ENCODE measurements around the gene GSC2.

The GSC2 gene

DNA sequence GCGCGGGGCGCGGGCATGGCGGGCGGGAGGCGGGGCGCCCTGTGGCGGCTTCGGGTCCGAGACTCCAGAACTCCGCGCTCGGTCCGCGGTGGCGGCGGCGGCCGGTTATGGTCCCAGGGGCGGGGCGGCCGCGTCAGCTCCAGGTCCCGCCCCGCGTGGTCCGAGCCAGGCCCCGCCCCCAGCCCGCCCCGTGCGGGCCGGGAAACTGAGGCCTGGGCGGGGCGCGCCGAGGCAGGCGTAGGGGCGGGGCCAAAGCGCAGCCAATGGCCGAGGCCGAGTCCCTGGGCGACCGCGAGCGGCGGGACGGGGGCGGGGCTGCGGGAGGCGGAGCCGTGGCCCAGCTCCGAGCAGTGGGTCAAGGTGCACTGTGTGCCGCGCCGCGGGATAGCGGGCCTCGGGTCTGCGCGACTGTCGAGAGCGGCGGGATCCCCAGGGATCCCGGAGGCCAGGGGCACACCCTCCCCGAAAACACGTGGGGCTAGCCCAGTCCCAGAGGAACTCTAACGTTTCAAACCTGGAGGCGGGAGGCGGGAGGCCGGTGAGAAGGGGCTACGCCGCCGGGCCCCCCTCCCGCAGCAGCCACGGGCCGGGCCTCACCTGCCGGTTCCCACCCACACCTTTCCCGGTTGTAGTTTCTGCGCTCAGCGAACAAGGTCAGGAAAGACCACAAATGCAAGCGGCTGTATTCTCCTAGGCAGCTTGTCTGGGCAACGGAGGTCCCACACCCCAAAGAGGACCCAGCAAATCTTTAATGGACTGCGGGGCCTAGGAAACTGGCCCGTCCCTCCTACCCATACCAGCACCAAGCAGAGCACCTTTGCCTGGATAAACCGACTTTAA, 28.8 kb upstream of the GSC2 start, which contains the start of gene SLC25A1:
SLC25A1 (minus strand) TSS at position 80 of the 840 bp plus-strand sequence; CDS start at position 17, 63 bp downstream.
- Histone ChIP-seq H3K36me3 (ENCODE audit: control insufficient read depth, insufficient read depth, low read length) (peaks cover 3% of the 10 kb centered on the region), H2BK5ac (ENCODE audit: low read length) (peak within 1 kb of the TSS; percentile 45), H3K9ac (ENCODE audit: low read length) (peak within 1 kb of the TSS; percentile 91), H3K23ac (ENCODE audit: low read length) (peak within 1 kb of the TSS; percentile 85), H2BK120ac (ENCODE audit: low read depth, low read length) (no peak within 1 kb of the TSS), H3K56ac (ENCODE audit: low read length) (peak within 1 kb of the TSS; percentile 94), H3K79me2 (ENCODE audit: control insufficient read depth, insufficient read depth, low read length) (peaks cover 10% of the 10 kb centered on the region), H3K4ac (ENCODE audit: low read depth, low read length) (peak within 1 kb of the TSS; percentile 7), H4K5ac (ENCODE audit: low read length) (no peak within 1 kb of the TSS), H3K18ac (ENCODE audit: low read length) (peak within 1 kb of the TSS; percentile 82), H3K4me3 (ENCODE audit: low read length) (peak within 1 kb of the TSS; percentile 78), H3K4me1 (ENCODE audit: control insufficient read depth, low read depth, low read length) (peaks cover 8% of the 10 kb centered on the region), H3K27ac (ENCODE audit: low read depth, low read length) (peak within 1 kb of the TSS; percentile 74), H4K8ac (ENCODE audit: low read depth, low read length) (no peak within 1 kb of the TSS), H3K27me3 (ENCODE audit: insufficient read depth, low read length, poor library complexity) (no peaks in the 10 kb centered on the region), H2AK5ac (ENCODE audit: low read length) (no peak within 1 kb of the TSS), H3K4me2 (ENCODE audit: low read length) (peak within 1 kb of the TSS; percentile 87), H3K79me1 (ENCODE audit: low read length) (peaks cover 24% of the 10 kb centered on the region), H2BK15ac (replicated peaks; ENCODE audit: low read depth) (no peak within 1 kb of the TSS)
- peak; percentile 91 for DNase-seq
- no CpG with 5 or more reads among the region's 86 CpGs for WGBS (ENCODE audit: extremely low coverage, insufficient coverage, low lambda C conversion rate)

DNA sequence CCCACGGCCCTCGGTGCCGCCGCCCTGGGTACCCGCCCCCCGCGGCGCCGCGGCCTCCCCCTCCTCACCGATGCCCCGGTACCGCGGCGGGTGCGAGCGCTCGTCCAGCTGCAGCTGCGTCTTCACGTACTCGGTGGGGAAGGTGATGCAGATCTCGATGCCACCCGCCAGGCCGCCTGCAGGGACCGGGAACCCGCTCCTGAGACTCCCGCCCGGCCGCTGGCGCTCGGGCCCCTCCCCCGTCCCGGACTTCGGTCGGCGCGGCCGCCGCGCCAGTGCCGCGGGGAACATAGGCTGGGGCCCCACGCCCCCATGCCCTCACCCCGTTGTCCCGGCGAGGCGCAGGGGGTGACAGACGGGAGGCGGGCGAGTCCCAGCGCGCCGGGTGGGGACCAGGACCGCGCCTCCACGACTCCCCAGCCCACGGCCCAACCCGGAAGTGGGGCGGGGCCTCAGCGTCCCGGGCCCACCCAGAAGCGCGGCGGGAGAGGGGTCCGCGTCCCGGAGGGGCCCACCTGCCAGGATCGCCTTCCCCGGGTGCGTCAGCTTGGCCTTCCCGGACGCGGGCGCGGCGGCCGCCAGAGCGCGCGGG, 28.1 kb upstream of the GSC2 start:
- Histone ChIP-seq H3K4me1 (ENCODE audit: control insufficient read depth, low read depth, low read length) (peaks cover 8% of the 10 kb centered on the region), H4K5ac (ENCODE audit: low read length) (no peak overlapping the region), H3K27me3 (ENCODE audit: insufficient read depth, low read length, poor library complexity) (no peaks in the 10 kb centered on the region), H2BK120ac (ENCODE audit: low read depth, low read length) (no peak overlapping the region), H2BK5ac (ENCODE audit: low read length) (no peak overlapping the region), H3K56ac (ENCODE audit: low read length) (peak overlapping the region; percentile 94), H3K4me2 (ENCODE audit: low read length) (peak overlapping the region; percentile 73), H3K4ac (ENCODE audit: low read depth, low read length) (peak overlapping the region; percentile 7), H3K23ac (ENCODE audit: low read length) (peak overlapping the region; percentile 85), H3K9ac (ENCODE audit: low read length) (peak overlapping the region; percentile 91), H3K27ac (ENCODE audit: low read depth, low read length) (peak overlapping the region; percentile 74), H2BK15ac (replicated peaks; ENCODE audit: low read depth) (no peak overlapping the region), H2AK5ac (ENCODE audit: low read length) (no peak overlapping the region), H3K18ac (ENCODE audit: low read length) (peak overlapping the region; percentile 82), H3K79me2 (ENCODE audit: control insufficient read depth, insufficient read depth, low read length) (peaks cover 12% of the 10 kb centered on the region), H3K79me1 (ENCODE audit: low read length) (peaks cover 24% of the 10 kb centered on the region), H3K36me3 (ENCODE audit: control insufficient read depth, insufficient read depth, low read length) (peaks cover 3% of the 10 kb centered on the region), H3K4me3 (ENCODE audit: low read length) (peak overlapping the region; percentile 78), H4K8ac (ENCODE audit: low read depth, low read length) (no peak overlapping the region)
- DNase-seq = peak; percentile 46
- no CpG with 5 or more reads among the region's 80 CpGs for WGBS (ENCODE audit: extremely low coverage, insufficient coverage, low lambda C conversion rate)

DNA sequence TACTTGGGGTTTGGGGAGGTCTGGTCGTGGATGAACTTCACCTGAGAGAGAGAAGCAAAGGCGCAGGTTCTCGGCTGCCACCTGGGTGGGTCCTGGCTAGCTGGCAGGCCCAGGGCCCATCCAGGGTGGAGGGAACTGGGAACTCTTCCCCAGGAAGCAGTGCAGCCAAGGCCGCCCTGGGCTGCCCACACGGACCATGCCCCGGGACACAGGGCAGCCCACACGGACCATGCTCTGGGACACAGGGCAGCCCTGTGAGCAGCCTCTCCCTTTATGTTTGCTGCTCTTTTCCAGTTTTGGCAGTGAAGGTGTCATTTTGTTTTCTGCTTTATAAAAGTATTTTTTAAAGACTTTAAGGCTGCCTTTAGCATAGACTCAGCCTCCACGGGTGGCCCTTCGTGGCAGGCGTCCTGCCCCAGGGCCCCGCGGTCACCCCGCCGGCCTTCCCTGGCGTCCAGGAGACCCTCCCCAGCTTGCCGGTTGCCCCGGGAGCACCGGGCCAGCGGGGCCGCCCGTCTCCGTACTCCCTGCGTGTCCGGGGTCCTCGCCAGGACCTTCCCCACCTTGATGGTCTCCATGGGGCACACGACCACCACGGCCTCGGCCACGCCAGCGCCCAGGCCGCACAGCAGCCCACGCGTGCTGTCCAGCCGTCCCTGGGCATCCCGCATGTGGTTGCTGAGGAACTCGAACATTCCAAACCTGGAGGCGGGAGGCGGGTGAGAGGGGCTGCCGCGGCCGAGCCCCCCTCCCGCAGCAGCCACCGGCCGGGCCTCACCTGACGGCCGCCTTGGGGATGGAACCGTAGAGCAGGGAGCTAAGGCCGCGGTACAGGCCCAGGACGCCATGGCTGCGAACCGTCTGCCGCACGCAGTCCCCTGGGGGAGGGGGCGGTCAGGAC, 27.3 kb upstream of the GSC2 start:
- peak overlapping the region; percentile 74 for H3K27ac ChIP-seq (ENCODE audit: low read depth, low read length)

DNA sequence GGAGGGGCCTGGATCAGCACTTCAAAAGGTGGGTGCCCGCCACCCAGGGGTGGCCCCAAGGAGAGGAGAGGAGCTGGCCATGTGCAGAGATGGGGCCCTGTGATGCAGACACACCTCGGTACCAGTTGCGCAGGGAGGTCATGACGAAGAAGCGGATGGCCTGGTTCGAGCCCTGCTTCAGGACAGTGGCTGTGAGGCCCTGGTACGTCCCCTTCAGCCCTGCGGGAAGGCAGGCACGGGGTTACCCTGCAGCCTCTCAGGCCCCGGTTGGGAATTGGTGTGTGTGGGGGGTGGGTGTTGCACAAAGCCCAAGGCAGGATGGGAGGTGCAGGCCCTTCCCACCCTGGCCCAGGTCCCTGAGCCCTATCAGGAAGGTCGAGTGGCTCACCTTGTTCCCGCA, 26.6 kb upstream of the GSC2 start:
- no peak overlapping the region for H3K4me2 ChIP-seq (ENCODE audit: low read length)
- H3K4me1 ChIP-seq (ENCODE audit: control insufficient read depth, low read depth, low read length) = peaks cover 13% of the 10 kb centered on the region
- H3K18ac ChIP-seq (ENCODE audit: low read length) = no peak overlapping the region
- peak overlapping the region; percentile 91 for H3K9ac ChIP-seq (ENCODE audit: low read length)
- no peak overlapping the region for H3K23ac ChIP-seq (ENCODE audit: low read length)
- no peak overlapping the region for H3K27ac ChIP-seq (ENCODE audit: low read depth, low read length)
- H3K4me3 ChIP-seq (ENCODE audit: low read length) = no peak overlapping the region
- H2AK5ac ChIP-seq (ENCODE audit: low read length) = no peak overlapping the region
- no peak overlapping the region for H2BK15ac ChIP-seq (replicated peaks; ENCODE audit: low read depth)
- H3K36me3 ChIP-seq (ENCODE audit: control insufficient read depth, insufficient read depth, low read length) = peaks cover 3% of the 10 kb centered on the region
- H2BK5ac ChIP-seq (ENCODE audit: low read length) = no peak overlapping the region
- peaks cover 35% of the 10 kb centered on the region for H3K79me1 ChIP-seq (ENCODE audit: low read length)
- no peak for DNase-seq
- no peak overlapping the region for H2BK120ac ChIP-seq (ENCODE audit: low read depth, low read length)
- no peak overlapping the region for H3K4ac ChIP-seq (ENCODE audit: low read depth, low read length)
- no peaks in the 10 kb centered on the region for H3K27me3 ChIP-seq (ENCODE audit: insufficient read depth, low read length, poor library complexity)
- H4K8ac ChIP-seq (ENCODE audit: low read depth, low read length) = no peak overlapping the region
- H3K56ac ChIP-seq (ENCODE audit: low read length) = peak overlapping the region; percentile 73
- WGBS (ENCODE audit: extremely low coverage, insufficient coverage, low lambda C conversion rate) = no CpG with 5 or more reads among the region's 12 CpGs
- H4K5ac ChIP-seq (ENCODE audit: low read length) = no peak overlapping the region
- peaks cover 26% of the 10 kb centered on the region for H3K79me2 ChIP-seq (ENCODE audit: control insufficient read depth, insufficient read depth, low read length)

More for the DNA sequence above, 27.3 kb upstream of the GSC2 start:
- H2BK5ac ChIP-seq (ENCODE audit: low read length) = no peak overlapping the region
- peak overlapping the region; percentile 82 for H3K18ac ChIP-seq (ENCODE audit: low read length)
- H3K4ac ChIP-seq (ENCODE audit: low read depth, low read length) = peak overlapping the region; percentile 28
- H3K4me2 ChIP-seq (ENCODE audit: low read length) = peak overlapping the region; percentile 73
- no peak overlapping the region for H2AK5ac ChIP-seq (ENCODE audit: low read length)
- peaks cover 19% of the 10 kb centered on the region for H3K79me2 ChIP-seq (ENCODE audit: control insufficient read depth, insufficient read depth, low read length)
- H3K4me3 ChIP-seq (ENCODE audit: low read length) = peak overlapping the region; percentile 78
- peak overlapping the region; percentile 94 for H3K56ac ChIP-seq (ENCODE audit: low read length)
- no CpG with 5 or more reads among the region's 55 CpGs for WGBS (ENCODE audit: extremely low coverage, insufficient coverage, low lambda C conversion rate)
- peak overlapping the region; percentile 74 for H3K23ac ChIP-seq (ENCODE audit: low read length)
- H2BK15ac ChIP-seq (replicated peaks; ENCODE audit: low read depth) = no peak overlapping the region
- H3K9ac ChIP-seq (ENCODE audit: low read length) = peak overlapping the region; percentile 91
- DNase-seq = no peak
- H3K36me3 ChIP-seq (ENCODE audit: control insufficient read depth, insufficient read depth, low read length) = peaks cover 3% of the 10 kb centered on the region
- no peak overlapping the region for H4K8ac ChIP-seq (ENCODE audit: low read depth, low read length)
- H3K79me1 ChIP-seq (ENCODE audit: low read length) = peaks cover 30% of the 10 kb centered on the region
- peaks cover 11% of the 10 kb centered on the region for H3K4me1 ChIP-seq (ENCODE audit: control insufficient read depth, low read depth, low read length)
- no peak overlapping the region for H2BK120ac ChIP-seq (ENCODE audit: low read depth, low read length)
- no peaks in the 10 kb centered on the region for H3K27me3 ChIP-seq (ENCODE audit: insufficient read depth, low read length, poor library complexity)
- H4K5ac ChIP-seq (ENCODE audit: low read length) = no peak overlapping the region

DNA sequence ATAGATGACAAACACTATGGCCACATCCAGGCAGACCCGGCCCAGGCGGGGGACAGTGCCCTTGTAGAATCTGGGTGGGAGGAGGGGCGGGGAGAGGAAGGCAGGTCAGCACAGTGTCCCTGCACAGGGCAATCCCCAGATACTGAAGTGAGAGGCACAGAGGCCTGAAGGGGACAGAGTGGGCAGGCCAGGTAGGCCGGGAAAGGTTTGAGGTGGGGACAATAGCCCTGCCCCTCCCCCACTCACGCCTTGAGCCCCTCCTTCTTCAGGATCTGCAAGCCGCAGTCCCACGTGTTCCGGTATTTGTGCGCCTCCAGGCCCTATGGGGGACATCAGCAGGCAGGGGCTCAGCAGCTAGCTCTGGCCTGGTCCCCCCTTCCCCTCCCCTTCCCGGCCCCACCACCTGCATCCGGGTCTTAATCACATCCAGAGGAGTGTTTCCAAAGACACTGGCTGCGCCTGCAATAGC, 26.1 kb upstream of the GSC2 start:
- Histone ChIP-seq H2BK15ac (replicated peaks; ENCODE audit: low read depth) (no peak overlapping the region), H3K79me2 (ENCODE audit: control insufficient read depth, insufficient read depth, low read length) (peaks cover 28% of the 10 kb centered on the region), H2AK5ac (ENCODE audit: low read length) (no peak overlapping the region), H3K27ac (ENCODE audit: low read depth, low read length) (no peak overlapping the region), H3K4me3 (ENCODE audit: low read length) (no peak overlapping the region), H3K36me3 (ENCODE audit: control insufficient read depth, insufficient read depth, low read length) (peaks cover 3% of the 10 kb centered on the region), H3K4me1 (ENCODE audit: control insufficient read depth, low read depth, low read length) (peaks cover 13% of the 10 kb centered on the region), H3K23ac (ENCODE audit: low read length) (no peak overlapping the region), H3K18ac (ENCODE audit: low read length) (no peak overlapping the region), H3K27me3 (ENCODE audit: insufficient read depth, low read length, poor library complexity) (no peaks in the 10 kb centered on the region), H3K56ac (ENCODE audit: low read length) (peak overlapping the region; percentile 73), H3K9ac (ENCODE audit: low read length) (peak overlapping the region; percentile 91), H4K8ac (ENCODE audit: low read depth, low read length) (no peak overlapping the region), H3K4ac (ENCODE audit: low read depth, low read length) (no peak overlapping the region), H4K5ac (ENCODE audit: low read length) (no peak overlapping the region), H3K4me2 (ENCODE audit: low read length) (no peak overlapping the region), H3K79me1 (ENCODE audit: low read length) (peaks cover 35% of the 10 kb centered on the region), H2BK5ac (ENCODE audit: low read length) (no peak overlapping the region), H2BK120ac (ENCODE audit: low read depth, low read length) (no peak overlapping the region)
- no CpG with 5 or more reads among the region's 12 CpGs for WGBS (ENCODE audit: extremely low coverage, insufficient coverage, low lambda C conversion rate)
- DNase-seq = peak; percentile 39

Data from mesendoderm (in vitro differentiated cells).